Activated CD4-positive, alpha-beta memory T cell treated with anti-CD3 and anti-CD28 coated beads, Interleukin-2, amount 10 ng/mL, durations not matched to agents 7 days and 5 days (primary cell): ENCODE measurements around the gene ZNF646. TPM values are rescaled to one million over a fixed set of nuclear protein-coding genes. Genes with fewer than 3 reads are reported as not detected.

Experiments
- CTCF ChIA-PET: fragments of 350-600 bp; sonication (Branson Sonifier 250); formaldehyde crosslinking; loops from one replicate; lab custom pipeline; 2021; ENCODE audit warnings: antibody characterized with exemption, inconsistent platforms; lab: Charles Lee
- POLR2A ChIA-PET: fragments of 350-600 bp; sonication (Branson Sonifier 250); formaldehyde crosslinking; loops from one replicate; lab custom pipeline; 2021; ENCODE audit warnings: antibody characterized with exemption; lab: Charles Lee
- DNase-seq: peaks from one replicate; pipeline ENCODE4 v3.0.0-alpha.2; 2020
- H3K27ac Mint-ChIP-seq: one replicate; pipeline ENCODE4 v1.8.0; 2021; ENCODE audit warnings: mild to moderate bottlenecking, mixed read lengths
- H3K27me3 Mint-ChIP-seq: one replicate; pipeline ENCODE4 v1.8.0; 2021; ENCODE audit warnings: mixed read lengths
- H3K36me3 Mint-ChIP-seq: one replicate; pipeline ENCODE4 v1.8.0; 2021; ENCODE audit warnings: low read depth, mixed read lengths
- H3K4me1 Mint-ChIP-seq: one replicate; pipeline ENCODE4 v1.8.0; 2021; ENCODE audit warnings: mixed read lengths
- H3K4me3 Mint-ChIP-seq: one replicate; pipeline ENCODE4 v1.8.0; 2021; ENCODE audit warnings: mild to moderate bottlenecking, mixed read lengths
- H3K9me3 Mint-ChIP-seq: one replicate; pipeline ENCODE4 v1.8.0; 2021; ENCODE audit warnings: mixed read lengths
- total RNA-seq, 2 experiments: library from RNA; stranded (reverse); gene quantifications; one replicate each; pipeline ENCODE4 v1.2.3, GENCODE V29; 2021

ZNF646 gene
- total RNA-seq, 2 experiments from 2014 or later, result 31.9 to 32.1 TPM

DNA sequence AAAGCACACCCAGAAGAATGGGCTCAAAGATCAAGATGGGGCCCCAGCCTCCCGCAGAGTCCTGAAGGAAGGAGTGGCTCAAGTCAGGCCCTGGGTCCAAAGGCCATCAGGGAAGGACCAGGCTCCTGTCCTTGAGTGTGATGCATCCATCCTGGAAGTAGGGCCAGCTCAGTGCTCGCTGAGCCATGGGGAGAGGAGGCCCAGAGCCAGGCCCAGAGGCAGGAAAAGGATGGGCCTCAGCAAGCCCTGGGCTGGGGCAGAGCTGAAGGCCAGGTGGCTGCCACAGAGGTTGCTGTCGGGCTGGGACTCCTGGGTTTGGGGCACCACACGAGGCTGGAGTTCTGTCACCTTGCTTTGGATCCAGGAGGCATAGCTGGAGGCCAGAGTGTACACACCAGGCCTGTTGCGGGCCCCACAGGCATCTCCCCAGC lies 57.6 kb downstream of the ZNF646 start:
- no peak for DNase-seq
- H3K27ac Mint-ChIP-seq, result no peak overlapping the region
- ChIA-PET CTCF (interaction anchor here (0.6 to 1.6 kb wide), 2 partner anchors 10 kb away, joined by 3 to 7 read pairs; no protein-coding TSS in a partner anchor), POLR2A (interaction anchor here (1.7 kb wide), 2 partner anchors 14 to 48 kb away, joined by 4 to 6 read pairs; partner anchors contain the start of genes FUS and KAT8)
- H3K36me3 Mint-ChIP-seq, result peaks cover 5% of the 10 kb centered on the region
- peaks cover 1% of the 10 kb centered on the region for H3K4me1 Mint-ChIP-seq
- H3K27me3 Mint-ChIP-seq, result no peaks in the 10 kb centered on the region
- H3K9me3 Mint-ChIP-seq, result no peaks in the 10 kb centered on the region
- no peak overlapping the region for H3K4me3 Mint-ChIP-seq

DNA sequence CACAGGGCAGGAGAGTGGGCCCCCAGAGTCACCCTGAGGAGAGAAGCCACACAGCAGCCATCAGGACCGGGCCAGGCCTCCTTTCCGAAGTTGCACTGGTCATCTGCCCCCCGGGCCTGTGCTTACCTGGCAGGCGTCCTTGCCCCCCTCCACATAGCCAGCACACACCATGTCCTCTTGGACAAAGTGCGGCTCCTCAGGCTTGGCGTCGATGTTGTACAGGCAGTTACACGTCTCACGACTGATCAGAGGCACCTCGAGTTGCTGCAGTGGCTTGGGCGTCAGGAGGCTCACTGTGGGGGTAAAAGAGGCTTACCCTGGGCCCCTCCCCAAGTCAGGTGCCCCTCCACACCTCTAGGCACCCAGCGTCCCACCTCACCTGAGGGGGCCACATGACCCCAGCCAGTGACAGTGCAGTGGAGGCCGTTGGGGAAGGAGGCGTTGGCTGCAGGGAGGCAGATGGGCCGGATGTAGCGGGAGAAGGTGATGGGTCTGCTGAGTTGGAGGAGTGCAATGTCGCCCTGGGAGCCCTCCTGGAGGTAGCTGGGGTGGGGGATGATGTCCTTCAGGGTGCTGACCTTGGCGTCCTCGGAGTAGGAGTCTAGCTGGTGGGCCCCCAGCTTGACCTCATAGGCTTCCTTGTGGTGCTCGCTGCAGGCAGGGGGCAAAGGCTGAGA lies 58.2 kb downstream of the ZNF646 start:
- no peak overlapping the region for H3K27ac Mint-ChIP-seq
- DNase-seq, result no peak
- H3K9me3 Mint-ChIP-seq, result no peaks in the 10 kb centered on the region
- CTCF ChIA-PET, result interaction anchor here (1.6 kb wide), 1 partner anchor 10 kb away, joined by 7 read pairs; no protein-coding TSS in a partner anchor
- H3K4me3 Mint-ChIP-seq, result no peak overlapping the region
- H3K4me1 Mint-ChIP-seq, result peaks cover 1% of the 10 kb centered on the region
- H3K27me3 Mint-ChIP-seq, result no peaks in the 10 kb centered on the region
- POLR2A ChIA-PET, result interaction anchor here (1.2 kb wide), 1 partner anchor 15 kb away, joined by 4 read pairs; the partner anchor contains the start of gene KAT8
- peaks cover 5% of the 10 kb centered on the region for H3K36me3 Mint-ChIP-seq

DNA sequence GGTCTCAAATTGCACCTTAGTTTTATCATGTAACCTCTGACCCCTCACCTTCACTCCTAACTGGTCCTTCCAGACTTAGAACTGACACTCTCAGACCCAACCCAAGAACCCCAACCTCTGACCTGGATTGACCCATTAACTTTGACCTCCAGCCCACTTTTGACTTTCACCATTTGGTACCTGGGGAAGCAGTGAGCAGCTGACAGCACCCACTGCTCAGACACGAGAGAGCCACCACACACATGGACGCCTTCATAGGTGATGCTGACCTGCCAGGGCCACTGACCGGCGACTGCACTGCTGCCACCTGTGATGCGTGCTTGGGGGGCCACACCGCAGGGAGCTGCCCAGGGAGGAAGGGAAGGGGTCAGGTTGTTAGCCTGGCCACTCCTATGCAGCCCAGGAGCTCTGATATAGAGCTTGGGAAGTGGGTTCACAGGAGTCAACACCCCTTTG lies 58.9 kb downstream of the ZNF646 start:
- H3K9me3 Mint-ChIP-seq, result no peaks in the 10 kb centered on the region
- ChIA-PET CTCF (interaction anchor here (1.6 kb wide), 1 partner anchor 9 kb away, joined by 7 read pairs; no protein-coding TSS in a partner anchor), POLR2A (interaction anchor here (1.2 to 1.4 kb wide), 2 partner anchors 9 to 15 kb away, joined by 4 to 5 read pairs; partner anchors contain the start of gene KAT8)
- no peak for DNase-seq
- peaks cover 1% of the 10 kb centered on the region for H3K4me1 Mint-ChIP-seq
- H3K4me3 Mint-ChIP-seq, result no peak overlapping the region
- H3K36me3 Mint-ChIP-seq, result peaks cover 5% of the 10 kb centered on the region
- no peak overlapping the region for H3K27ac Mint-ChIP-seq
- no peaks in the 10 kb centered on the region for H3K27me3 Mint-ChIP-seq

Other genes with a start within 250 kb of the ZNF646 start
- 10 to 100 TPM; 22.3 to 23.5 TPM for gene BCL7C, start 180.3 kb upstream of the ZNF646 start, total RNA-seq
- under 1 TPM; 0.20 to 0.25 TPM for gene CTF1, start 177.8 kb upstream of the ZNF646 start, total RNA-seq
- gene FBXL19, start 150.8 kb upstream of the ZNF646 start, total RNA-seq, result 10 to 100 TPM; 25.8 to 27.2 TPM
- 10 to 100 TPM; 30.3 to 33.6 TPM for gene ORAI3, start 125.4 kb upstream of the ZNF646 start, total RNA-seq
- gene SETD1A, start 116.7 kb upstream of the ZNF646 start, total RNA-seq, result 10 to 100 TPM; 18.8 to 20.3 TPM
- gene HSD3B7, start 89.2 kb upstream of the ZNF646 start, total RNA-seq, result 1 to 10 TPM; 7.1 to 7.5 TPM
- 1 to 10 TPM; 1.5 to 1.7 TPM for gene STX1B, start 63.8 kb upstream of the ZNF646 start, total RNA-seq
- gene STX4, start 40.9 kb upstream of the ZNF646 start, total RNA-seq, result 10 to 100 TPM; 67.2 to 70.0 TPM
- 10 to 100 TPM; 13.9 to 17.4 TPM for gene ZNF668, start 182 bp upstream of the ZNF646 start, total RNA-seq
- 1 to 10 TPM; 4.7 to 4.9 TPM for gene PRSS53, start 14.5 kb downstream of the ZNF646 start, total RNA-seq
- 10 to 100 TPM; 66.0 to 66.1 TPM for gene VKORC1, start 20.4 kb downstream of the ZNF646 start, total RNA-seq
- 10 to 100 TPM; 32.9 to 34.4 TPM for gene BCKDK, start 34.0 kb downstream of the ZNF646 start, total RNA-seq
- 10 to 100 TPM; 43.7 to 44.3 TPM for gene KAT8, start 43.2 kb downstream of the ZNF646 start, total RNA-seq
- gene PRSS8, start 61.3 kb downstream of the ZNF646 start, total RNA-seq, result not detected
- gene PRSS36, start 75.6 kb downstream of the ZNF646 start, total RNA-seq, result under 1 TPM; 0.58 to 0.85 TPM
- 100 to 1,000 TPM; 386 to 397 TPM for gene FUS, start 105.7 kb downstream of the ZNF646 start, total RNA-seq
- gene PYCARD, start 128.3 kb downstream of the ZNF646 start, total RNA-seq, result 100 to 1,000 TPM in 1 of 2 experiments, 10 to 100 TPM in 1; 96.1 to 102 TPM
- gene TRIM72, start 139.7 kb downstream of the ZNF646 start, total RNA-seq, result under 1 TPM; 0.03 to 0.05 TPM
- not detected for gene PYDC1, start 142.7 kb downstream of the ZNF646 start, total RNA-seq
- gene ITGAM, start 185.6 kb downstream of the ZNF646 start, total RNA-seq, result 10 to 100 TPM; 81.3 to 82.1 TPM